Measurements from ENCODE around the gene ARHGAP26. TPM values are rescaled to one million over a fixed set of nuclear protein-coding genes. Genes with fewer than 3 reads are reported as not detected.

ARHGAP26 gene
- total RNA-seq, 4 donors from 2014 or later, result 35.0 to 72.2 (median 44.0) TPM

DNA sequence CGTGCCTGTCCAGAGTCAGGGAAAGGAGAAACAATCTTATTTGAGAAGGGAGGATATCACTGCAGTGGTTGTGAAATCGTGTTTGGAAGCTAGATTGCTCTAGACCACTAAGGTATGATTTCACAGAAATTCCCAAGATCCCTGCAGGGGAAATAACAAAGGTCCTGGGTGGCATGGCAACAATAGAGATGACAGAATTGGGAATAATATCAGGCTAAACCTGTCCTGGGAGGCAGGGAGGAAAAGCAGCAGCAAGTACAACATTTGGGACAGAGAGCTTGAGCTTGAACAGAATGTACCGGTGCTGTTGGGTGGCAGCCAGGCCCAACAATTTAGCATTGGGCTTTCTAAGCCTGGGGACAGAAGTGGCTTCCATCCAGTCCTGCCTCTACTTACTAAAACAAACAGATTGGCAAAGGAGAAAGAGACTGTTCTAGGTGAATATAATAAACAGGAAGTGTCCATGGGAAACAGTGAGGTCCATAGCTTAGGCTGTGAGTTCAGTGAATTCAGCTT lies 17.0 kb upstream of the ARHGAP26 start:
- TF ChIP-seq, protein P1, sequence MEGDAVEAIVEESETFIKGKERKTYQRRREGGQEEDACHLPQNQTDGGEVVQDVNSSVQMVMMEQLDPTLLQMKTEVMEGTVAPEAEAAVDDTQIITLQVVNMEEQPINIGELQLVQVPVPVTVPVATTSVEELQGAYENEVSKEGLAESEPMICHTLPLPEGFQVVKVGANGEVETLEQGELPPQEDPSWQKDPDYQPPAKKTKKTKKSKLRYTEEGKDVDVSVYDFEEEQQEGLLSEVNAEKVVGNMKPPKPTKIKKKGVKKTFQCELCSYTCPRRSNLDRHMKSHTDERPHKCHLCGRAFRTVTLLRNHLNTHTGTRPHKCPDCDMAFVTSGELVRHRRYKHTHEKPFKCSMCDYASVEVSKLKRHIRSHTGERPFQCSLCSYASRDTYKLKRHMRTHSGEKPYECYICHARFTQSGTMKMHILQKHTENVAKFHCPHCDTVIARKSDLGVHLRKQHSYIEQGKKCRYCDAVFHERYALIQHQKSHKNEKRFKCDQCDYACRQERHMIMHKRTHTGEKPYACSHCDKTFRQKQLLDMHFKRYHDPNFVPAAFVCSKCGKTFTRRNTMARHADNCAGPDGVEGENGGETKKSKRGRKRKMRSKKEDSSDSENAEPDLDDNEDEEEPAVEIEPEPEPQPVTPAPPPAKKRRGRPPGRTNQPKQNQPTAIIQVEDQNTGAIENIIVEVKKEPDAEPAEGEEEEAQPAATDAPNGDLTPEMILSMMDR (IDR thresholded peaks at IDR 0.05; ENCODE audit: low read depth), result no peak

DNA sequence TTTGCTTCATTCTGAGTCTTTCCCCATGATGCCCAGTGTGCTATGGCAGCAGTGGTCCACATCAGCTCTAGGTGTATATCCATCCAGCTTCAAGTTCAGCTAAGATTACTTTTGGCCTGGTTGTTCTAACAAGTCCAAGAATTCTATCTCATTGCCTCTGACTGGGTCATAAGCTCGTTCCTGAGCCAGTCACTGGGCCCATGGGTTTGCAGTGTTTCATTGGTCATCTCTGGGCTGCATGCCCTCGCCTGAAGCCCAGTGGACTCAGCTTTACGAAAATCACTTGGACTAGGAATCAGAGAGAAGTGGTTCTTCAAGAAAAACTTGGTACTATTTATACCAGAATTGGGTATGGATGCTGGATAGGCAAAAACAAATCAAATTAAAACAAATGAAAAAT lies 16.1 kb upstream of the ARHGAP26 start:
- TF ChIP-seq, protein P1 (IDR thresholded peaks at IDR 0.05; ENCODE audit: low read depth), result no peak

DNA sequence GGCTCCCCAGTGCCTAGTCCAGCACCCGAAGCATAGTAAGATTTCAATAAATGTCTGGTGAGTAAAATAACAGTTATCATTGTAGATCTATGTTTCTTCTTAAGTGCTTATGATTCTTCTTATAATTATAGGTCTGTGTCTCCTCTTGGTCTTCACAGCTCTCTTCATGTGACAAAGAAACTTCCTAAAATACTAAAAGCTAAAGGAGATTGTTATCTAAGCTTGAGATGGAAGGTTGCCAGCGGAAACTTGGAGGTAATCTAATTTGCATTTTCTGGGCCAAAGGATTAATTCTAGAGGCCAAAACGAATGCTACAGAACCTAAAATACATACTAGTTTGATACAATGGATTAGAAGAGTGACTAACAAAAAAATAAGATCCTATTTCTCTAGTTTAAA lies 13.6 kb upstream of the ARHGAP26 start:
- TF ChIP-seq, protein P1 (IDR thresholded peaks at IDR 0.05; ENCODE audit: low read depth), result no peak

DNA sequence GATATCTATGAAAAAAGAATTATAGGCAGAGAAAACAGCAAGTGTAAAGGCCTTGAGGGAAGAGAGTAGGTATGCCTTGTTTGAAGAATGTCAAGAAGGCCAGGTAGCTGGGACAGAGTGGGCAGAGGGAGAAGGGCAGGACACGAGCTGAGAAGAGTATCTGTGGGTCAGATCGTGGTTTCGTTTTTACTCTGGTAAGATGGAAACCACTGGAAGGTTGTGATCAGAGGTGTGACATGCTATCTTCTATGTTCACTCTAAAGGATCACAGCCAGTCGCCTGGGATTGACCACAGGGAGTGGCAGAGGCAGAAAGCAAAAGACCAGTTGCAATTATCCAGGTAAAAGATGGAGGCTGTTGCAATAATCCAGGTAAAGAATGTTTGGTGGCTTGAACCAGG lies 12.6 kb upstream of the ARHGAP26 start:
- TF ChIP-seq, protein P1 (IDR thresholded peaks at IDR 0.05; ENCODE audit: low read depth), result no peak

DNA sequence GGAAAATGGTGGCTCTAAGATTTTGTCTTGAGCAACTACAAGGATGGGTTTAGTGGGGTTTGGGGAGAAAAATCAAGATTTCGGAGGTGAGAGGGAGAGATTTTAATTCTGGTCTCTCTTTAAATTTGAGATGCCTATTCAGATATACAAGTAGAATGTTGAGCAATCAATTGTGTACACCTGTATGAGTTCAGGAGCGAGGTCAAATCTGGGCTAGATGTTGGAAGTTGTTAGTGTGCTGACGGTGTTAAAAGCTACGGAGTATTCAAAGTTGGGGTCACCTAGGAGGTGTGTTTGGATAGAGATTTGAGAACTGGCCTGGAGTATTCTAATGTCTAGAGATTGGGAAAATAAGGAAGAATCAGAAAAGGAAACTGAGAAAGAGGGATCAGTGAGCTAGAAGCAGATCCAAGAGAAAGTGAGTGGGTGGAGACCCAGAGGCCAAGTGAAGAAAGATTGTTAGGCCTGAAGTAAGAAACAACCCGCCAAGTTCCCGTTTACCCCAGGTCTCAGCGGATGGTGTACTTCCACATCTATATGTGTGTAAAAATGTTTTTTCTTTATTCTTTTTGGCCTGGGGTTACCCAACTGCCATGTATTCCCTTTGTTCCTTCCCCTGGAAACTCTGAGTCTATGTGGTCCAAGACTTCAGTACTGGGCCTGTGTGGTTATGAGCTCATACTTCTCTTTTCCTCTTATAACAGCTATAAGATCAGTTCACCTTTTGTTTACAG lies 11.9 kb upstream of the ARHGAP26 start:
- TF ChIP-seq, protein P1 (IDR thresholded peaks at IDR 0.05; ENCODE audit: low read depth), result no peak

DNA sequence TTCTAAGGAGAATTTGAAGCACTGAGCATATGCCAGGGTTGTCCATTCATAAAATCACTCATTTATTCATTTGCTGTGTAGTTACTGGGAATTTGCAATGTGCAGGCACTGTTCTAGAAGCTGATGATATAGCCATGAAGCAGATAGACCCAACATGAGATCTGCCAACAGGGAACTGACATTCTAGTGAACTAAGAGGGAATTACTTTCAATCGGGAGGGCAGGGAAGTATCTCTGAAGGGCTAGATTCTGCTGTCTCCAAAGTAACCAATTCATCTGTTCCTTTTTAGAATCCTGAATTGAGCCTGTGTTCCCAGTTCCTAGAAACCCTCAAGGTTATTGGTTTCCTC lies 11.4 kb upstream of the ARHGAP26 start:
- TF ChIP-seq, protein P1 (IDR thresholded peaks at IDR 0.05; ENCODE audit: low read depth), result no peak

DNA sequence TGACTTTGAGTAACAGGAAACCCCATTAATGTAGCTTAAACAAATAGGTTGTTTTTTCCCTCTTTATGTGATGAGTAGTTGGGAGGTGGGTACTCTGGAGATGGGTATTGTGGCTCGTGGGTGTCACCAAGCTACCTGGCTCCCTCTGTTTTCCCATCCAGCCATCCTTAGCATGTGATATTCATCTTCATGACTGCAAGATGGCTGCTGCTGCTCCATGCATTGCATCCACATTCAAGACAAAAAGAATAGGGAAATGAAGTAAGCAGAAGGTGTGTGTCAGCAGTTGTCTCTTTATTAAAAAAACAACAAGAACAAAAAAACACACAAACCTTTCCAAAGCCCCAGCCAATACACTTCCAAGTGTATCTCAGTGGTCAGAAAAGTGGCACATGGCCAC lies 6.5 kb upstream of the ARHGAP26 start:
- TF ChIP-seq, protein P1 (IDR thresholded peaks at IDR 0.05; ENCODE audit: low read depth), result no peak
